SK-N-MC (cell line): ENCODE results near the gene SNAPC4.

Experiments used
- EZH2 ChIP-seq: fragments of 200-600 bp; sonication (generic); IDR thresholded peaks from one replicate; pipeline ENCODE4 v1.6.1; 2017; ENCODE audit warnings: antibody characterized with exemption
- POLR2AphosphoS5 ChIP-seq: IDR thresholded peaks from 2 replicates; pipeline ENCODE4 v1.6.1; 2012; ENCODE audit warnings: mild to moderate bottlenecking, low read depth, low read length, borderline replicate concordance

DNA sequence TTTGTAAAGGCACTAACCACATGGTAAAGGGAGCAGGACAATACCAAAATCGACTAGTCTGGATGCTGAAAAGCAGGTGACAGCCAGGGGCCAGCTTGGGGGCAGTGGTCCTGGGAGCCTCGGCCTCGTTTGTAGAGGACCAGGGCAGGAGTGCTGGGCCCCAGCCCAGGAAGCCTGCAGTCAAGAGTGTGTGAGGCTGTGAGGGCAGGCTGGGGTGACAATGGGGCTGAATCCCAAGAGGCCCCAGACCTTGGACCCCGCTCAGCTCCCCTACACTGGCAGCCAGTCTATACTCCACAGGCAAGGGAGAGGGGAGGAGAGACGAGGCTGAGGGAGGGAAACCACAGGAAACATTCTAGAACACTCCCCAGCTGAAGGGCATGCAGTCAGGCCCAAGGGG lies 42.3 kb upstream of the SNAPC4 start:
- TF ChIP-seq EZH2 (no peak), POLR2AphosphoS5 (no peak)
